SK-N-SH (cell line): Measurements from ENCODE around the gene AGBL5. TPM values are rescaled to one million over a fixed set of nuclear protein-coding genes. Genes with fewer than 3 reads are reported as not detected.

Experiments
- CTCF ChIA-PET: fragments of 300-600, 350-600 bp; formaldehyde crosslinking; extraction: SDS; loops from one replicate; lab custom pipeline; 2021; lab: Yijun Ruan, JAX
- POLR2A ChIA-PET: fragments of 350-600 bp; sonication (Branson Sonifier 250); formaldehyde crosslinking; extraction: SDS; loops from one replicate; lab custom pipeline; 2020; ENCODE audit warnings: antibody characterized with exemption, inconsistent platforms; lab: Yijun Ruan, JAX
- DNase-seq: peaks from one replicate; pipeline ENCODE4 v3.0.0; 2012
- H2AFZ ChIP-seq: fragments of 200-600 bp; sonication (generic); 2 replicates; pipeline ENCODE4 v1.8.1; 2016; ENCODE audit warnings: antibody characterized with exemption, mild to moderate bottlenecking, low read depth
- H3F3A ChIP-seq: fragments of 200-600 bp; sonication (generic); replicated peaks from 2 replicates; pipeline ENCODE3; 2016; ENCODE audit warnings: antibody characterized with exemption, mild to moderate bottlenecking; ENCODE audit not compliant: insufficient read depth
- H3K27ac ChIP-seq, 2 experiments: fragments of 200-500 bp in 1 of 2; fragments of 200-600 bp in 1 of 2; sonication (Bioruptor generic) in 1 of 2; sonication (generic), shearing (Covaris generic) in 1 of 2; 2 replicates each; pipeline versions ENCODE4 v1.5.1 to v1.6.1; 2014 to 2016; ENCODE audit warnings: low read depth in 2 of 2, inconsistent platforms in 1 of 2, low read length in 1 of 2, mild to moderate bottlenecking in 1 of 2, mixed read lengths in 1 of 2
- H3K27me3 ChIP-seq: fragments of 200-600 bp; sonication (generic), shearing (Covaris generic); 2 replicates; pipeline ENCODE4 v1.6.1; 2016; ENCODE audit warnings: mixed run types; ENCODE audit not compliant: insufficient read depth
- H3K36me3 ChIP-seq, 2 experiments: fragments of 200-500 bp in 1 of 2; fragments of 200-600 bp in 1 of 2; sonication (Bioruptor generic) in 1 of 2; sonication (generic) in 1 of 2; replicated peaks in 1 of 2; 2 replicates each; pipeline versions ENCODE3 to v1.5.1; 2014 to 2016; ENCODE audit warnings: low read length in 1 of 2, mild to moderate bottlenecking in 1 of 2; ENCODE audit not compliant: insufficient read depth in 2 of 2, control insufficient read depth in 1 of 2
- H3K4me1 ChIP-seq, 2 experiments: fragments of 200-500 bp in 1 of 2; fragments of 200-600 bp in 1 of 2; sonication (Bioruptor generic) in 1 of 2; sonication (generic), shearing (Covaris generic) in 1 of 2; 2 replicates each; pipeline versions ENCODE4 v1.5.1 to v1.6.1; 2014 to 2016; ENCODE audit warnings: low read depth in 1 of 2, low read length in 1 of 2, mixed run types in 1 of 2; ENCODE audit not compliant: insufficient read depth in 2 of 2, control insufficient read depth in 1 of 2
- H3K4me2 ChIP-seq: fragments of 200-600 bp; sonication (generic), shearing (Covaris generic); 2 replicates; pipeline ENCODE4 v1.6.1; 2017; ENCODE audit warnings: mixed run types
- H3K4me3 ChIP-seq, 2 experiments: fragments of 200-500 bp in 1 of 2; fragments of 200-600 bp in 1 of 2; sonication (Bioruptor generic) in 1 of 2; sonication (generic), shearing (Covaris generic) in 1 of 2; 2 replicates each; pipeline versions ENCODE4 v1.5.1 to v1.8.1; 2014 to 2016; ENCODE audit warnings: low read depth in 2 of 2, inconsistent platforms in 1 of 2, low read length in 1 of 2, mild to moderate bottlenecking in 1 of 2, mixed read lengths in 1 of 2, moderate library complexity in 1 of 2
- H3K79me2 ChIP-seq: fragments of 200-600 bp; sonication (generic); 2 replicates; pipeline ENCODE4 v1.8.1; 2017; ENCODE audit warnings: mild to moderate bottlenecking; ENCODE audit not compliant: insufficient read depth
- H3K9ac ChIP-seq: fragments of 200-600 bp; sonication (generic); 2 replicates; pipeline ENCODE4 v1.6.1; 2017; ENCODE audit warnings: mixed run types
- H3K9me2 ChIP-seq: fragments of 200-600 bp; sonication (generic); 2 replicates; pipeline ENCODE4 v1.6.1; 2017; ENCODE audit warnings: mixed run types
- H3K9me3 ChIP-seq: fragments of 200-600 bp; sonication (generic); 2 replicates; pipeline ENCODE4 v1.6.1; 2017; ENCODE audit warnings: mixed run types, mild to moderate bottlenecking, moderate library complexity
- H4K20me1 ChIP-seq: fragments of 200-600 bp; sonication (generic); 2 replicates; pipeline ENCODE4 v1.6.1; 2017; ENCODE audit warnings: mild to moderate bottlenecking, mixed run types; ENCODE audit not compliant: insufficient read depth
- CHD2 ChIP-seq: fragments of 150-350 bp; IDR thresholded peaks from 2 replicates; pipeline ENCODE4 v1.6.1; 2018; ENCODE audit warnings: low read length; ENCODE audit not compliant: partially characterized antibody
- CTCF ChIP-seq: fragments of 200-600 bp; sonication (generic); IDR thresholded peaks from 2 replicates; pipeline ENCODE4 v1.6.1; 2017; ENCODE audit warnings: antibody characterized with exemption, mild to moderate bottlenecking, moderate library complexity
- ELF1 ChIP-seq: IDR thresholded peaks from 2 replicates; pipeline ENCODE4 v1.4.0; 2012
- EP300 ChIP-seq, 2 experiments: IDR thresholded peaks; 2 replicates each; pipeline versions ENCODE4 v1.4.0 to v1.6.1; 2012; ENCODE audit warnings: borderline replicate concordance in 1 of 2, low read depth in 1 of 2, low read length in 1 of 2
- EZH2phosphoT487 ChIP-seq: fragments of 200-600 bp; sonication (generic); IDR thresholded peaks from 2 replicates; pipeline ENCODE4 v1.6.1; 2017; ENCODE audit warnings: low read depth, mixed run types, mild to moderate bottlenecking, antibody characterized with exemption, moderate library complexity, borderline replicate concordance
- FOSL2 ChIP-seq: IDR thresholded peaks from 2 replicates; pipeline ENCODE4 v1.4.0; 2012; ENCODE audit warnings: low read depth, mild to moderate bottlenecking, moderate library complexity, borderline replicate concordance
- FOXJ3 ChIP-seq: sonication (generic); formaldehyde crosslinking; IDR thresholded peaks from 2 replicates; pipeline ENCODE4 v1.5.1; 2020; ENCODE audit warnings: mild to moderate bottlenecking, missing genetic modification reagents
- MEF2A ChIP-seq: IDR thresholded peaks from 2 replicates; pipeline ENCODE4 v1.4.0; 2012; ENCODE audit warnings: low read depth, borderline replicate concordance
- NRF1 ChIP-seq: IDR thresholded peaks from 2 replicates; pipeline ENCODE4 v1.6.1; 2012; ENCODE audit warnings: low read depth, mild to moderate bottlenecking, low read length
- POLR2AphosphoS5 ChIP-seq: IDR thresholded peaks from 2 replicates; pipeline ENCODE4 v1.6.1; 2012; ENCODE audit warnings: low read depth, low read length
- RCOR1 ChIP-seq: fragments of 150-350 bp; IDR thresholded peaks from 2 replicates; pipeline ENCODE4 v1.6.1; 2017; ENCODE audit warnings: antibody characterized with exemption, low read length
- REST ChIP-seq: IDR thresholded peaks from 2 replicates; pipeline ENCODE4 v1.6.1; 2012; ENCODE audit warnings: mild to moderate bottlenecking, low read depth, low read length, moderate library complexity
- RFX5 ChIP-seq: IDR thresholded peaks from 2 replicates; pipeline ENCODE4 v1.6.1; 2012; ENCODE audit warnings: mild to moderate bottlenecking, improper control_type of control experiment, low read length
- RXRA ChIP-seq: IDR thresholded peaks from 2 replicates; pipeline ENCODE4 v1.4.0; 2012; ENCODE audit warnings: low read depth, mild to moderate bottlenecking, borderline replicate concordance
- SMC3 ChIP-seq: IDR thresholded peaks from 2 replicates; pipeline ENCODE4 v1.6.1; 2012; ENCODE audit warnings: low read depth, low read length, improper control_type of control experiment
- TEAD4 ChIP-seq: IDR thresholded peaks from 2 replicates; pipeline ENCODE4 v1.4.0; 2012; ENCODE audit warnings: mild to moderate bottlenecking, borderline replicate concordance; ENCODE audit not compliant: insufficient read depth
- WGBS: methylation state at CpG from one replicate; pipeline ENCODE4 v1.1.6; 2017; ENCODE audit warnings: low lambda C conversion rate; 5-methylcytosine and 5-hydroxymethylcytosine counted together
- polyA plus RNA-seq, 3 experiments: library from polyadenylated mRNA; depleted of rRNA; stranded (reverse); fragments of >200 nt; gene quantifications; 2 replicates each; pipeline ENCODE4 v1.2.3, GENCODE V29; 2012
- TF ChIP-seq, protein P1 (sequence below): fragments of 150-350 bp; IDR thresholded peaks from 2 replicates; pipeline ENCODE4 v1.6.1; 2017; ENCODE audit warnings: antibody characterized with exemption, low read length, low read depth, borderline replicate concordance
- TF ChIP-seq, protein P2 (sequence below): IDR thresholded peaks from 2 replicates; pipeline ENCODE4; 2012
- TF ChIP-seq, protein P3 (sequence below): IDR thresholded peaks from 2 replicates; pipeline ENCODE4 v1.4.0; 2012; ENCODE audit warnings: low read depth, borderline replicate concordance
- TF ChIP-seq, protein P4 (sequence below): fragments of 150-350 bp; IDR thresholded peaks from 2 replicates; pipeline ENCODE4 v1.6.1; 2016; ENCODE audit warnings: mild to moderate bottlenecking, low read depth, low read length

AGBL5 gene
- polyA plus RNA-seq, 1 of the 3 experiments (the other 2 are of a cell fraction) = 45.5 TPM

- Histone ChIP-seq H3K4me2 (no peak overlapping the region), H3F3A (peaks cover 17% of the 10 kb centered on the region), H3K27me3 (no peaks in the 10 kb centered on the region), H3K9me3 (no peaks in the 10 kb centered on the region), H3K9ac (no peak overlapping the region), H3K36me3 (peaks cover under 1 to 9% of the 10 kb centered on the region in 2 experiments), H4K20me1 (no peaks in the 10 kb centered on the region; the same call in 1 of the 2 replicates), H3K9me2 (no peaks in the 10 kb centered on the region), H3K79me2 (peaks cover 27% of the 10 kb centered on the region), H3K27ac (peak overlapping the region in 1 of 2 experiments; percentile 84; a peak in 2 of 4 replicates), H3K4me3 (no peak overlapping the region), H3K4me1 (peaks cover 43 to 75% of the 10 kb centered on the region in 2 experiments), H2AFZ (no peak overlapping the region)
- no peak for TF ChIP-seq NRF1
- TF ChIP-seq, protein P1, sequence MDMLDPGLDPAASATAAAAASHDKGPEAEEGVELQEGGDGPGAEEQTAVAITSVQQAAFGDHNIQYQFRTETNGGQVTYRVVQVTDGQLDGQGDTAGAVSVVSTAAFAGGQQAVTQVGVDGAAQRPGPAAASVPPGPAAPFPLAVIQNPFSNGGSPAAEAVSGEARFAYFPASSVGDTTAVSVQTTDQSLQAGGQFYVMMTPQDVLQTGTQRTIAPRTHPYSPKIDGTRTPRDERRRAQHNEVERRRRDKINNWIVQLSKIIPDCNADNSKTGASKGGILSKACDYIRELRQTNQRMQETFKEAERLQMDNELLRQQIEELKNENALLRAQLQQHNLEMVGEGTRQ = no peak
- TF ChIP-seq REST = no peak
- TF ChIP-seq MEF2A = no peak
- TF ChIP-seq FOXJ3 (CRISPR knock-in tag) = no peak
- TF ChIP-seq, protein P2, sequence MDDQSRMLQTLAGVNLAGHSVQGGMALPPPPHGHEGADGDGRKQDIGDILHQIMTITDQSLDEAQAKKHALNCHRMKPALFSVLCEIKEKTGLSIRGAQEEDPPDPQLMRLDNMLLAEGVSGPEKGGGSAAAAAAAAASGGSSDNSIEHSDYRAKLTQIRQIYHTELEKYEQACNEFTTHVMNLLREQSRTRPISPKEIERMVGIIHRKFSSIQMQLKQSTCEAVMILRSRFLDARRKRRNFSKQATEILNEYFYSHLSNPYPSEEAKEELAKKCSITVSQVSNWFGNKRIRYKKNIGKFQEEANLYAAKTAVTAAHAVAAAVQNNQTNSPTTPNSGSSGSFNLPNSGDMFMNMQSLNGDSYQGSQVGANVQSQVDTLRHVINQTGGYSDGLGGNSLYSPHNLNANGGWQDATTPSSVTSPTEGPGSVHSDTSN = no peak
- TF ChIP-seq EP300 (IDR thresholded peaks at IDR 0.05; ENCODE audit: borderline replicate concordance in 1 of 2, low read depth in 1 of 2, low read length in 1 of 2) = no peak
- no peak for TF ChIP-seq RCOR1
- no peak for TF ChIP-seq TEAD4
- TF ChIP-seq EZH2phosphoT487 = no peak
- no peak for TF ChIP-seq RXRA
- TF ChIP-seq FOSL2 = no peak
- no peak for TF ChIP-seq POLR2AphosphoS5
- TF ChIP-seq ELF1 = no peak
- TF ChIP-seq, protein P3, sequence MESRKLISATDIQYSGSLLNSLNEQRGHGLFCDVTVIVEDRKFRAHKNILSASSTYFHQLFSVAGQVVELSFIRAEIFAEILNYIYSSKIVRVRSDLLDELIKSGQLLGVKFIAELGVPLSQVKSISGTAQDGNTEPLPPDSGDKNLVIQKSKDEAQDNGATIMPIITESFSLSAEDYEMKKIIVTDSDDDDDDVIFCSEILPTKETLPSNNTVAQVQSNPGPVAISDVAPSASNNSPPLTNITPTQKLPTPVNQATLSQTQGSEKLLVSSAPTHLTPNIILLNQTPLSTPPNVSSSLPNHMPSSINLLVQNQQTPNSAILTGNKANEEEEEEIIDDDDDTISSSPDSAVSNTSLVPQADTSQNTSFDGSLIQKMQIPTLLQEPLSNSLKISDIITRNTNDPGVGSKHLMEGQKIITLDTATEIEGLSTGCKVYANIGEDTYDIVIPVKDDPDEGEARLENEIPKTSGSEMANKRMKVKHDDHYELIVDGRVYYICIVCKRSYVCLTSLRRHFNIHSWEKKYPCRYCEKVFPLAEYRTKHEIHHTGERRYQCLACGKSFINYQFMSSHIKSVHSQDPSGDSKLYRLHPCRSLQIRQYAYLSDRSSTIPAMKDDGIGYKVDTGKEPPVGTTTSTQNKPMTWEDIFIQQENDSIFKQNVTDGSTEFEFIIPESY = no peak
- TF ChIP-seq, protein P4, sequence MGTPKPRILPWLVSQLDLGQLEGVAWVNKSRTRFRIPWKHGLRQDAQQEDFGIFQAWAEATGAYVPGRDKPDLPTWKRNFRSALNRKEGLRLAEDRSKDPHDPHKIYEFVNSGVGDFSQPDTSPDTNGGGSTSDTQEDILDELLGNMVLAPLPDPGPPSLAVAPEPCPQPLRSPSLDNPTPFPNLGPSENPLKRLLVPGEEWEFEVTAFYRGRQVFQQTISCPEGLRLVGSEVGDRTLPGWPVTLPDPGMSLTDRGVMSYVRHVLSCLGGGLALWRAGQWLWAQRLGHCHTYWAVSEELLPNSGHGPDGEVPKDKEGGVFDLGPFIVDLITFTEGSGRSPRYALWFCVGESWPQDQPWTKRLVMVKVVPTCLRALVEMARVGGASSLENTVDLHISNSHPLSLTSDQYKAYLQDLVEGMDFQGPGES = no peak
- no peak for TF ChIP-seq CHD2
- TF ChIP-seq SMC3 = no peak
- no peak for TF ChIP-seq RFX5
- TF ChIP-seq CTCF = no peak
- CTCF ChIA-PET = interaction anchor here (0.9 to 14.6 kb wide), 6 partner anchors 9 to 115 kb away, joined by 3 to 227 read pairs (median 16); partner anchors contain the start of genes AGBL5, OST4 and TMEM214
- POLR2A ChIA-PET = interaction anchor here (1.3 to 4.0 kb wide), 2 partner anchors 15 to 26 kb away, joined by 3 to 42 read pairs; partner anchors contain the start of gene AGBL5
- DNase-seq = no peak
- WGBS = 95% methylated on average over 4 of the region's 4 CpGs
These were observed 24.9 kb downstream of the AGBL5 start for GRCh38 chr2:27076323-27076722.
